HG03095 (cell line): ENCODE data around the gene CTNND2.
"Not testable (repeated sequence)": the region's sequence is repeated elsewhere in the genome, so short reads cannot be mapped to it uniquely, and the experiment has no call there.

Experiments used
- ATAC-seq: cut with Tn5 transposase; IDR thresholded peaks from one replicate; pipeline ENCODE4 v1.9.1; 2021; ENCODE audit warnings: moderate library complexity; ENCODE audit not compliant: unreplicated experiment

Gene CTNND2

DNA sequence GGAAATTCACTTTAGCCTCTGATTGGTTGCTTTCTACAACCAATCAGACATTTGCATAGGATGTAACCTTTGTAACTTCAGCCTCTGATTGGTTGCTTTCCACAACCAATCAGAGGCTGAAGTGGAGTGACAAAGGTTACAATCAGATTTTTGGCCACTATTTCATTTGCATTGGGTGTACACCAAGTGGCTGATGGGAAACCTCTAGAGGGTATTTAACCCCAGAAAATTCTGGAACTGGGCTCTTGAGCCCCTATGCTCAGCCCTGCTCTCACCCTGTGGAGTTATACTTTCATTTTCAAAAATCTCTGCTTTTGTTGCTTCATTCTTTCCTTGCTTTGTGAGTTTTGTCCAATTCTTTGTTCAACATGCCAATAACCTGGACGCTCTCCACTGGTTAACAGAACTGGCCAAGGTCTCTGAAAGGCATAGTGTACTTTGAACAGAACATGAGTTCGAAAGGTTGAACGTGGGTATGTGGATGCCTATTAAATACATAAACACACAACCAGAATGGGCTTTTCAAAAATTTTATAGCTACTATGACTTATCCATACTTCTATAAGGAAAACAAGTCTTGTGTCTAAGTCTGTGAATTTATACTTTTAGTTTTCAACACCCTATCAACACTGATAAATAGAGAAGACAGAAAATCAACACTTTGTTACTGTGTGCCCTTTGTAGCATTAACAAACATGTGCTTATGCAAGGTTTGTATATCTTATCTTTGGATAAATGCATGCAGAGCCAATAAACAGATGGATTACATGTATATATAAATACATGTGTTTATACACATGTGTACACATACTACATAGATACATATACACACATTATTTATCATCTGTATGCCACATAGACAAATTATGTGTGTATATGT is 568.1 kb downstream of the CTNND2 start:
- ATAC-seq = no peak

DNA sequence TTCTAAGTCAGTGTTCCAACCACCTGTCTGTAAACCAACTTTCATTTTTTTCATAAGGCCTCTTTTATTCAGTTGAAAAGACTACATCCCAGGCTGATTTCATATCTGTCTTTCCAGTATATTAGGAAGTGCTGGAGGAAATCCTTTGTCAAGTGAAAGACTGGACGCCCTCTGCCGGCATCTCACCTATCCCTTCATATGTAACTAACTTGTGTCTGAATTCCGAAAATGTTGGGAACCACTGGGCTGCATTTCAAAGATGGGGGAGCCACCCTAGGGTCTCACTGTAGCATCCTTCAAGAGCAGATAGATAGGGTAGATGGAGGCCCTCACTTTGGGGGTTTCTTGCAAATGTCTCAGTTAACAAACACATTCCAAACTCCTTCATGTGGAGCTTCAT is 569.8 kb downstream of the CTNND2 start:
- ATAC-seq = no peak

DNA sequence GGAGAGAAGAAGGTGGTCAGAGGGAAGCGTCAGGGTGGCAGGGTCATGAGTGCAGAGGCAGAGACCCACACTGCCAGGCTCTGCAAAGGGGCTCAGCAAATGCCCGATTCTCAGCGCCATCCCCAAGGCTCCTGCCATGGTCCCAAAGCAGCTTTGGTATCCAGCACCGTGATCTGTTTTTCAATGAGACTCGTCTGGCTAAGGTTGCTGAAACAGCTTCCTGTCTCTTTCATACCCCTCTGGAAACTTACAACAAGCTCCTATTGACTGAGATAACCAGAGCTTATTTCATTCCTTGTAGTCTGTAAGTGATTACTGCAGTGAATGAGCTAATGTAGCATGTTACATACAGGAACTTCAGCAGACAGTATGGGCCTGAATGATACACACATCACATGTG is 574.6 kb downstream of the CTNND2 start:
- ATAC-seq = no peak

- no peak for ATAC-seq
Observed at GRCh38 chr5:11324521-11325289, 579.5 kb downstream of the CTNND2 start.

GRCh38 chr5:11323761-11324160 is 580.5 kb downstream of the CTNND2 start:
- ATAC-seq = no peak

- no peak for ATAC-seq
Observed at GRCh38 chr5:11322133-11322532, 582.1 kb downstream of the CTNND2 start.

GRCh38 chr5:11319836-11320580 is 584.2 kb downstream of the CTNND2 start:
- ATAC-seq = no peak

GRCh38 chr5:11313694-11314093 is 590.6 kb downstream of the CTNND2 start:
- not testable (repeated sequence) for ATAC-seq

GRCh38 chr5:11311731-11312130 is 592.5 kb downstream of the CTNND2 start:
- ATAC-seq = no peak

- ATAC-seq = no peak
Observed at GRCh38 chr5:11311272-11311671, 593.0 kb downstream of the CTNND2 start.

- no peak for ATAC-seq
Observed at GRCh38 chr5:11310158-11310557, 594.1 kb downstream of the CTNND2 start.

- ATAC-seq = no peak
Observed at GRCh38 chr5:11306365-11306764, 597.9 kb downstream of the CTNND2 start.

DNA sequence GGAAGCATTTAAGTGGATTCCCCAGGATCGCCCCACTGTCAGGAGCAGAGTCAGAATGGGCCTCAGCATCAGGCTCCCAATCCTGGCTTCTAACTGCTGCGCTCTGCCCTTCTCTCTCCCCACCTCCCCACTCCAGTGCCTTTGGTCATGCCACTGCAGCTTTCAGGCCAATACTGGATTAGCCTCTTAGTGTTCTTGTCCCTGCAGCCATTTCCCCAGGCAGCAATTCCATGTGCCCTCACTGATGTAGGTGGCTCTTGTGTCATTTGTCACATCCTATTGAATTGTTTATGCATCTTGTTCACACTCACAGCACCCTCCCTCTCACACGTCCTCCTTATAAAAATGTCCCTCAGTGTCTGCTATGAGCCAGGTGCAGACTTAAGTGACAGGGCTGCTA is 599.0 kb downstream of the CTNND2 start:
- ATAC-seq = no peak

GRCh38 chr5:11304641-11305040 is 599.6 kb downstream of the CTNND2 start:
- no peak for ATAC-seq

- no peak for ATAC-seq
Observed at GRCh38 chr5:11302663-11303062, 601.6 kb downstream of the CTNND2 start.

GRCh38 chr5:11301171-11301570 is 603.1 kb downstream of the CTNND2 start:
- ATAC-seq = no peak

GRCh38 chr5:11300736-11301135 is 603.5 kb downstream of the CTNND2 start:
- ATAC-seq = no peak

DNA sequence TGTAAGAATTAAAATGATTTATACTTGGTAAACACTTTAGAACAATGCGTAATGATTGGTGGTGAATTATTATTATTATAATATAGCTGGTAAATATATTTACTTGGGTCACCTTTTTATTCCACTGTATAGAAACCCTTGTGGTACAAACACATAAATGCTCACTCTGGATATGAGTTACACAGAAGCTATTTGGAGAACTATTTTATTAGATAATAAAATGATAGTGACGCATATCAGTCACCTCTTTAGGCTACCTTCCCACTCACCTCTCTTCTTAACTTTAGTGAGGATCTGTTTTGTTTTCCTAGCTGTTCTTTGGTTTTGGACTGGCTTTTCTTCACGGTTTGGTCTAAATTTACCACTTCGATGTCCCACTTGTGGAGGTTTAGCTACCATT is 605.4 kb downstream of the CTNND2 start:
- ATAC-seq = no peak

- ATAC-seq = no peak
Observed at GRCh38 chr5:11293523-11293922, 610.7 kb downstream of the CTNND2 start.

GRCh38 chr5:11292648-11293356 is 611.4 kb downstream of the CTNND2 start:
- ATAC-seq = no peak

- ATAC-seq = no peak
Observed at GRCh38 chr5:11289733-11290132, 614.5 kb downstream of the CTNND2 start.
